NCI-H526 (cell line): ENCODE measurements around the gene PRKACB.
A peak's percentile ranks its signal among the peaks of the same experiment; 100 is the strongest.
"Not testable (repeated sequence)": the region's sequence is repeated elsewhere in the genome, so short reads cannot be mapped to it uniquely, and the experiment has no call there.

ENCODE experiments used
- DNase-seq, 2 experiments: peaks; one replicate each; lab custom pipeline; 2025; lab: John Stamatoyannopoulos, UW

Gene PRKACB

DNA sequence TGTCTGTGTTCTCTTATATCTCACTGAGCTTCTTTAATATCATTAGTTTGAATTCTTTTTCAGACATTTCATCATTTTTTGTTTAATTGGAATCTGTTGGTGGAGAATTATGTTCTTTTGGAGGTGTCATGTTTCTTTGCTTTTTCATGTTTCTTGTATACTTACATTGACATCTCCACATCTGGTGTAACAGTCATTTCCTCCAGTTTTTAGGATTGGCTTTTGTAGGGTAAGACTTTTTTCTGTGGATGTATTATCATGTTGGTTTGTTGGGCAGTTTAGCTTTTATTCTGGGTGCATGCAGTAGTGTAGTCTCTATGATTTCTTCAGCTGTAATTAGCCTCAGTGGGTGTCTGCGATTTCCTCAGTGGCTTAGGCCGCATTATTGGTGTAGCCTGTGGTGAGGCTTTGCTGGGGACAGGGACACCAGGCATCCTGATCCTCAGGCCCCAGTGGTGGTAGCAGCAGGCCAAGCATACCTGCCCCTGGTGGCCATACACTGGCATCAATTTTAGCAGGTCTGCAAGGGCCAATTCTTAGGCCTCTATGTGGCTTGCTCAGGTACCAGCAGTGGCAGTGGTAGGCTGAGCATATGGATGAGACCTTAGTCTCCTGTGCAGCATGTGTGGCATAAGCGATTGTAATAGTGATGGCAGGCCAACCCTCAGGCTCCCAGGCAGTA is 79.8 kb downstream of the PRKACB start:
- no peak for DNase-seq

DNA sequence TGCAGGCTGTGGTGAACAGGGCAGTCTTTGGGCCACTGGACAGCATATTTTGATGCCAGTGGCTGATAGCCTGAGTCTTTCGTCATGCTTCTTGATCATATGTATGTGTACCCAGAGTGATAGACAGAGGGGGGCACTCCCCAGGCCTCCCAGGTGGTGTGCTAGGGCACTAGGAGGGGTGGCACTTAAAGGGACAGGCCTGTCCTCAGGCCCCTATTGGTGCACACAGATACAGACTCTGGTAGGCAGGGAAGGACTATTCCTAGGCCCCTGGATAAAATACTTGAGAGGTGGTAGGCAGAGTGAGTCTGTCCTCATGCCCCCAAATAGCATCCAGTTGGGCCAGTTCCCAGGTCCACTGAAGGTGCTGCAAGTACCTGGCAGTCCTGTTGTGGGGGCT is 80.8 kb downstream of the PRKACB start:
- no peak for DNase-seq

DNA sequence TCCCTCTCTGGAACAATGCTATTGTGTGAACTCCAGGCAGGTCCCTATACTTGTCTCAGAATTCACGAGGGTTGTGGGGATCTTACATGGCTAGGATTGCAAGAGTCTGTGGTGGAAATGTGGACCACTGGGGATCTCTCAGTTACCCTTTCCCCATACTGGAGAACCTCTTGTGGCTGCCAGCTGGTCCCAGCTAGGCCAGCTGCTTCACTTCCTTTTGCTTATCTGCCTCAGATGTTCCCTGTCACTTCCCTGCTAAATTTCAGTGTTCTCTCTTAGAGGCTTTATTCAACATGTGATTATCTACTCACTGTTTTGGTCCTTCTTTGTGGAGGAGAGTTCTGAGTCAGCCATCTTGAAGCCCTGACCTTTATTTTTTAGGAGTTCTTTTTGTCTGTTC is 81.6 kb downstream of the PRKACB start:
- DNase-seq = no peak

DNA sequence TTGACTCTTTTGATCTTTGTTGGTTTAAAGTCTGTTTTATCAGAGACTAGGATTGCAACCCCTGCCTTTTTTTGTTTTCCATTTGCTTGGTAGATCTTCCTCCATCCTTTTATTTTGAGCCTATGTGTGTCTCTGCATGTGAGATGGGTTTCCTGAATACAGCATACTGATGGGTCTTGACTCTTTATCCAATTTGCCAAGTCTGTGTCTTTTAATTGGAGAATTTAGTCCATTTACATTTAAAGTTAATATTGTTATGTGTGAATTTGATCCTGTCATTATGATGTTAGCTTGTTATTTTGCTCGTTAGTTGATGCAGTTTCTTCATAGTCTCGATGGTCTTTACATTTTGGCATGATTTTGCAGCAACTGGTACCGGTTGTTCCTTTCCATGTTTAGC is 88.6 kb downstream of the PRKACB start:
- DNase-seq = not testable (repeated sequence)

DNA sequence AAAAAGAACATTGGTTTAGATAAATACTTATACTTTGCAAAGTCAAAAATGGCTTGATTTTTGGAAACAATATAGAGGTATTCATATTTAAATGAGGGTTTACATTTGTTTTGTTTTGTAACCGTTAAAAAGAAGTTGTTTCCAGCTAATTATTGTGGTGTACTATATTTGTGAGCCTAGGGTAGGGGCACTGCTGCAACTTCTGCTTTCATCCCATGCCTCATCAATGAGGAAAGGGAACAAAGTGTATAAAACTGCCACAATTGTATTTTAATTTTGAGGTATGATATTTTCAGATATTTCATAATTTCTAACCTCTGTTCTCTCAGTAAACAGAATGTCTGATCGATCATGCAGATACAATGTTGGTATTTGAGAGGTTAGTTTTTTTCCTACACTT is 92.2 kb downstream of the PRKACB start:
- no peak for DNase-seq

DNA sequence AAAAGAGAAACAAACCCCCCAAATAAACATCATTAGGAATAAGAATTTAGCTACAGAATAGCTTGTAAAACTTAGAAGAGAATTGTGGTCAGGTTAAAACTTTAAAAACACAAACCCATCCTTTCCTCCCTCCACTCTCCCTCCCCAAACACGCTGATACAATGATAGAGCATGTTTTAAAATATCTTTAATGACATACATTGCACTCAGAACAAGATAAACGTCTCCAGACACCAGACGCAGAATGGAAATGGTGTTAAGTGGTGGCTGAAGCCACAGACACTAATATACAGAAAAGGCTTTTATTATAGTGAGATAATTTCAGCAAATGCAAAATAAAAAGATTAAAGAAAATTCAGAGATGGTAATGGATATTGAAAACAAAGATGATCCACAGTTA is 98.6 kb downstream of the PRKACB start:
- no peak for DNase-seq

DNA sequence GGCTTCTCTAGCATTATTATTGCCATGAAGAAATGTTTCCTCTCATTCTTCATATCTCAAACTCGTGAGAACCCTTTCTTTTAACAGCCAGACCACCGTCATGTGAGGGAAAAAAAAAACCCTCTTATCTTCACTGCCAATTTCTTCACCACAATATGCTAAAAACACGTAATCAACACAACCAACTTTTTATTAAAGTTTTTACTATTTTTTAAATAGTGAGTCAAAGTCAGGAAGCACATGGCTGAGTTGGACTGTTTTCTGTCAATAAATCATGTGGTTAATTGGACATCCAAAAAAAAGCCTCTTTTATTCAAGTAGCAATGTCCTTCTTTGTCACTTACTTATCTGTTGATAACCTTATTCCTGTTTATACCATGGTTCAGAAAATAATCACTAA is 101.5 kb downstream of the PRKACB start:
- no peak for DNase-seq

DNA sequence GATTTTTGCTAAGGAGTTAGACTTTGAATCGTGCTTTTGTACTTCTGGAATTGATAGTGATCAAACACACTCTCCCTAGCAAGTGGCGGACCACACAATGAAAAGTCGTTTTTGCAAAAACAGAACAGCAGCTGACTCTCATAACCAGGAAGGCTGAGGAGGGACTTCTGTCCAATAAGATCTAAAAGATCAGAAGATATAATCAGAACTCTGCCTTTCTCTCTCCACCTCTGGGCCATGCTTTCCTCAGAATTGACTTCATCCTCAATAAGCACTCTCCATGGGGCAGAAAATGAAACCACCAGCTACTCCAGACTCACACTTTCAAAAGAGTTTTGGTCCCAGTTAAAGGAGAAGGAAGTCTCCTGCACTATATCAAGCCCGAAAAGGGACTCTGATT is 102.1 kb downstream of the PRKACB start:
- DNase-seq = no peak

DNA sequence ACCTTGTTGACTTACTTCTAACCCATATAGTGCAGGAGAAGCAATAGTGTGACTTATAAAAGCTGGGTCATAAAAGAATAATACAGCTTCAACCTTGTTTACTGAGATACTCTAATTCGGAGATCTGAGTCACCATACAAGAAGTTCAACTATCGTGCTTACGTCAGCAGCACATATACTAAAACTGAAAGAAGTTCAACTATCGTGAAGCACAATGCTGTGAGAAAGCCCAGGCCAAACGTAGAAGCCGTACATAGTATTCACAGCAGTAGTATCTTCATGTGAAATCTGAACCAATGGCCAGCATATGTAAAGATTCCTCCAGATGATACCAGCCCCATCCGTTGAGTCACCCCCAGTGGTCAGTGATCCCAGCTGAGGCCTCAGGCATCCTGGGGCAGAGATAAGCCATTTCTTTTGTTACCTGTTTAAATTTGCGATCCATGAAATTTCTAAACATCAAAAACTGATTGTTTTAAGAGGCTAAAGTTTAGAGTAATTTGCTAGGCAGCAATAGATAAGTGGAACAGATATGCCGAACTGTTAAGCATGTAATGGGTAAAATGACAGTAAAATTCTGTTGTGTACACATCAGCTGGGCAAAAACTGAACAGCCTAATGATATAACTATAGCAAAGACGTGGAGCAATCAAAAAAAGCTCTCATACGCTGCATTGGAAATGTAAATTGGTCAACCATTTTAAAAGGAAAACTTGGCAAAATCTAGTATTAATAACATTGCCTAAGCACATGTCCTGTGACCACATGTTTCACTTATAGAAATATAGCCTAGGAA is 103.6 kb downstream of the PRKACB start:
- DNase-seq = no peak

DNA sequence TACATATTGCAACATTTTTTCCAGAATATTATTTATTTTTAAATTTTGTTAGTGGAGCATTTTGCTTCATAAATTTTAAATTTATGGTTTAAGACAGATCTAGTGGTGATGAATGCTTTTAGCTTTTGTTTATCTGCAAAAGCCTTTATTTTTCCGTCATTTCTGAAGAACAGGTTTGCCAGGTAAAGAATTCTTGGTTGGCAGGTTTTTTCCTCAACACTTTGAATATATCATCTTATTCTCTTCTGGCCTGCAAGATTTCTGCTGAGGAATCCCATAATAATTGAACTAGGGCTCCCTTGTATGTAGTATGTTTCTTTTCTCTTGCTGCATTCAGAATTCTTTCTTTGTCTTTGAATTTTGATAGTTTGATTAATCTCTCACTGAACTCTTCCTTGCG is 106.6 kb downstream of the PRKACB start:
- DNase-seq = no peak

DNA sequence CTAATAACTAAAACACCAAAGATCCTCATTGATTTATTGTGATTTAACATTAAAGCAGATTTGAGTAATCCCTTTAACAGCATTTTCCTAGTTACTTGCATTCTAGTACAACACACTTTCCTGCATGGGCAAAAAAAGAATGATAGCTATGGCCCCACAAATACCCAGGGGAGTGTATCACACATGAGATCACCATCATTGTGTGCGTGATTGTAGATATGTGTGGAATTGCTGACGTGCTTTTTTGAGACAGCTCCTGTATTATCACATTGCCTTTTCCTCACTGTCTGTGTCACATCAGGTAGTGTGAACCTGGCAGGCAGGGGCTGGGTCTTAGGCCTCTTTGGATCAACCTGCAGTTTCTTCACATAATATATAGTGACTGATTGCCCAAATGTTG is 109.0 kb downstream of the PRKACB start:
- no peak for DNase-seq

DNA sequence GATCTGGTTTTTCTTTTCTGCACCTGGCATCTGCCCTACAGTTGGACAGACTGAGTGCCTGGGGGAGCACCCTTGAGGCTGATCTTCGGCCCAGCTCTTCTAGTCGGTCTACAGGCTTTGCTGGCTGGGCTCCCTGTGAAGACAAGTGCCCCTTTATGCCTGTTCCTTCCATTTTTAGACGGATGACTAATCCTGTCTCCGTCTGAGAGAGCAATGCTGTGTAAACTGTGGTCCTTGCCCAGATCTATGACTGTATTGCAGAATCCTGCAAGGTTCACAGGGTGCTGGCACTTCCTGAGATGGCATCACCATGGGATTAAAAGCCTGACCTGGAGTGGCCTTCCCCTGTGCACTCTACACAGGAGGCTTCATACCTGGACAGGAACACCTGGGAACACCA is 109.8 kb downstream of the PRKACB start:
- no peak for DNase-seq

DNA sequence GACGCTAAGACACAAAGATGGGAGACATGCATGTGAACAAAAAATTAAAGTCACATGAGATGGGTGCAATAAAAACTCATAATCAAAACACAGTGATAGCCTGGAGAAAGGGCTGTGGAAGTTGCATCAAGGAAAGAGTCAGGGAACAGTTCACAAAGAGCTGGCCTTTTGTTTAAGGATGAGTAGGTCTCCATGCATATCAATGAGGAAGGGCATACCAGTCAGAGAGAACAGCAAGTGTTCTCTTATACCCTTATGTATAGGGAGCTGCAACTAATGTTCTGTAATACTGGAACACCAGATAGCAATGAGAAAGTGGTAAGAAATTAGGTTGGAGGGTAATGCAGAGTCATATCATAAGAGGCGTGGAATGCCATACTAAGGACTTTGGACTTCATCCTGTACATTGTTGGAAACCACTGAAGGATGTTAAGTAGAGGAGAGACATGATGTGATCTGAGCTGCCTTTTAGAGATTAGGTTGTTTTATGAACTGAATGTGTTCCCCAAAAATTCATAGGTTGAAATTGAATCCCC is 110.7 kb downstream of the PRKACB start:
- DNase-seq = no peak

DNA sequence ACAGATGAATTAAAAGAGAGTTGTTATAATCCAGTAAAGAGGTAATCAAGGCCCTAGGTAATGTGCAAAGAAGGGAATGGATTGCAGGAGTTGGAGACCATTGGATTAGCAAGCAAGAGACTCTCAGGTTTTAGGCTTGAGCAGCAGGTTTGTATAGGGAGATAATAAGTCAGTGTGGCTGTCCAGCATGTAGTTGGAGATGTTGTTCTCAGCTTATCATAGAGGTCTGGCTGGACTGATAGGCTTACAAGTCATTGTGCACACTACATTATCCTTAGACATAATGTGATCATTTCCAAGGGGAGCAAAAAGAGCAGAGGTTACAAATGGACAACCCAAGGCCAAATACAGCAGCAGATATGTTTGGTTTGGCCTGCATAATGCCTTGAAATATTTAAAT is 111.5 kb downstream of the PRKACB start:
- no peak for DNase-seq

DNA sequence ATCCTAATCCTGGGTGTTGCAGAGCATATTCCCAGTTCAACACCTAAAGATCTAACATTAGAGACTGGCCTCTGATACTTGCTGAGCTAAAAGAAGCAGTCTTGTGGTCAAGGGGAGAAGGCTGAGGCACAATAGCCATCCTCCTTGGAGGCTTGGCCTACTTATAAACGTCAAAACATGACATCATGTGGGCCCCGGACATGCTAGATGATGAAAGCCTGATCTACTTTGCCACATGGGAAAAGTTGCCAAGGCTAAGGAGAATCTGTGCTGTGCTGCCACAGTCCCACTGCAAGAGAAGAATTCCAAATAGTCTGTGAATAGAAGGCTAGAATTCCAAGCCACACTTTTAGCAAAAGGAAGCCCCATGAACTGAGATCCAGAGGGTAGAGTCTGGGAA is 113.5 kb downstream of the PRKACB start:
- no peak for DNase-seq

DNA sequence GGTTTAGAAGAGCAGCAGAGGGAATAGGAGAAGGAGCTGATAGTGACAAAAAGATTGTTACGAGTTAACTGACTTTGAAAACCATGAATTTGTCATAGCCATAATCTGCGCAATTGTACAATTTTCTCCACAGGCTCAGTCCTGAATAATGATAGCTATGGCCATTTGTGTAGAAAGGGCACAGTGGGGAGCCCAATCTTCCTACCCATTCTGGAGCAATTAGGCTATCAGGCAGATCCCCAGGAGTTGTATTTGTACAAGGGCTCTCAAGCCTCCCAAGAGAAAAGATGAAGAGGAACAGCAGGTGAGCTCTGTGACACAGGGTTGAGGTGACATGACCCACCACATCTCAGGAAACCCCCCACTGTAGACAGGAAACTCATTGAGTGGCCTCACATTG is 115.3 kb downstream of the PRKACB start:
- DNase-seq = no peak

DNA sequence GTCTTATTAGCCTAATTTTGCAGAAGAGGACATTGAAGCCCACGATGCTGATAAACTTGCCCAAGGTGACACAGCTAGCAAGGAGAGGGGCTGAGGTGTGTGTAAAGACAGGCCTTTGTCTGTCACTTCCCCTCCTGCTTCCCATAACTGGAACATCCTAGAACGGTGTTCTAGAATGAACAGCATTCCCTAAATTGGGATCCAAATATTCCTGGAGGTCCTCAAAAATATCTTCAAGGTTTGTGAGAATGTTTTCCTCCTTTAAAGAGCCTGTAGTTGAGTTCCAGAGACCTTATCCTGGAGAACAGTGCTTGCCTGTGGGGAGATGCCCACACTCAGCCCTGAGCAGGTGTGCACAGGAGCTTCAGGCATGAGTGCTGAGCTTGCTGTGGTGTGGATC is 115.9 kb downstream of the PRKACB start:
- no peak for DNase-seq

DNA sequence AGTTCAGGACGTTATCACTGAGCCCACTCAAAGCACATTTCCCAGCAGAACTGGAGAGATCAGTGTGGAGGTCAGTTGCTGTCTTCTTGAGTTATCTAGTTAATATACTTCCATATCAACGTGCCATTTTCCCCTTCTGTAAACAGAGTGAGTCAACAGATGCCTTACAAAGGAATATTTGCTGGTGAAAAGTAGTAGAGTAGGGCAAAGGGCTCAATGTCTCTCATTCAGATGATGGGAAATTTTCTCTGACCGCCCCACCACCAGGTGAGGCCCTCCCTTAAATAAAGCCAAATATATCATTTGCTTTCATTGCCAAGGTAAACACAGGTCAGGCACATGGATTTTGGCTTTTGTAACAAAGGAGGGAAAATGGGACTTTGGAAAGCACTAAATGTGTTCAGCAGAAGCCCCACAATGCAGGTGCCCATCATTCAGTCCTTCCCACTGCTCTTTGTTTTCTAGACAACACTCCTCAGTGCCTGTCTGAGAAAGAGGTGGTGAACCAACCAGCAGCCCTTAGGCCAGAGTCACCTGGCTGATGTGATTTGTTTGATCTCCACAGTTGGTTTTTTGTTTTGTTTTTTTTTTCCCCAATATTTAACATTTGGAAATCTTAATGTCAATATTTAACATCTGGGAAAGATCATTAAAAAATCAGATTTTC is 116.9 kb downstream of the PRKACB start:
- DNase-seq = no peak

DNA sequence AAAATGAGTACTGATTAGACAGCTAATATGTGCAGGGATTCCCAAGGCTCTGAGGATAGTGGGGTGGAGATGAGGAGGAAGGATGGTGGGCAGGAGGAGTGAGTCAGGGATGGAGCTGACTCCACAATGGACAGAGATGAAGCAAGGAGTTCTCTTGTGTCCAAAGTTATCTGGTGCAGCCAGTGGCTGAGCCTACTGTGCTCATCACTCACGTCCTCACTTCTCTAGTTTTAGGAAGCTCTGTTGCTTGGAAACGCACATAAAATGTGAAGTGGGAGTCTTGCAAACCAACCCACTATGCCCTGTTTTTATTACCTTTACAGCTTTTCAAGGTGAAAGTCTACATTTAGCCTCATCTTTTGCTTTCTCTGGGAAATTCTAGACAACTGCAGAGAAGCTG is 120.9 kb downstream of the PRKACB start:
- no peak for DNase-seq

DNA sequence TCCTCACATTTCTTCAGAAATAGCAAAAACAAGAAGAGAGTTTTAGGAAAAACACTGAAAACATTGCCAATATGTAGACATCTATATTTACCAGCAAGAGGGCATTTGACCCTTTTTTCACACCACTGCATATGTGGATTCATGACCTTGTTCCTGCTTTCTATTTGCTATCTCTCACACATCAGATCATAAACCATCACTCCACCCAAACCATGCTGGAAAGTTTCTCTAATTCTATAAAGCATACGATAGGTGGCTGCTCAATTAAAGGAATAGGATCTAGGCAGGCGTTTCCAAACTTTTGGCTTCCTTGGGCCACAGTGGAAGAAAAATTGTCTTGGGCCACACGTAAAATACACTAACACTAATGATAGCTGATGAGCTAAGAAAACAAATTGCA is 121.8 kb downstream of the PRKACB start:
- no peak for DNase-seq

DNA sequence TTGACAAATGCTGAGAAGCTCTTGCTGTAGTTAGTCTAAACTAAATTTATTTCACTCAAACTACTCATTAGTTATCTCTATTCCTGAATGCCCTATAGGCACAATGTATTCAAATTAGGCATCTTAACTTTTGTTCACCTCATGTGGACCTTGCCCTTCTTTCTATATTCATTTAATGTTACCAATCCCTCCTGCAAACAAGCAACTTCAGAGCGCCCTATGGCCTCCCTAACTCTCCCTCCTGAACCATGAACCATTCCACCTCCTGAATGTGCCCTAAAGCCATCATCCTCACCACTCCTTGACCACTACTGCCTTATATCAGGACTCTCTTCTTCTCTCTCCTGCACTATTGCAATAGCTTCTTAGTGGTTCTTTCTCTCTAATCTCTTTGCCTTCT is 122.7 kb downstream of the PRKACB start:
- peak in 1 of 2 experiments; percentile 23 for DNase-seq

DNA sequence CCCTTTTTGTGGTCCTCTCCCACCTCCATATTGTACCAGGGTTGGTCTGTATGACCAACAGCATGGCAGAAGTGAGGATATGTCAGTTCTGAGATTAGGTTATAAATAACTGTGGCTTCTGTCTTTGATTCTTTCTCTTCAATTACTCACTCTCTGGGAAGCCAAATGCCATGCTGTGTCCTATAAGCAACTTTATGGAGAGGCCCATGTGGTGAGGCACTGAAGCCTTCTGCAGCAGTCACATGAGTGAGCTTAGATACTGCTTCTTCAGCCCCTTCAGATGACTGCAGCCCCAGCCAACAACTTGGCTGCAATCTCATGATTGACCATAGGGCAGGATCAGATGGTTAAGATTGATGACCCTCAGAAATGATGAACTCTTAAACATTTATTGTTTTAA is 123.4 kb downstream of the PRKACB start:
- DNase-seq = no peak

DNA sequence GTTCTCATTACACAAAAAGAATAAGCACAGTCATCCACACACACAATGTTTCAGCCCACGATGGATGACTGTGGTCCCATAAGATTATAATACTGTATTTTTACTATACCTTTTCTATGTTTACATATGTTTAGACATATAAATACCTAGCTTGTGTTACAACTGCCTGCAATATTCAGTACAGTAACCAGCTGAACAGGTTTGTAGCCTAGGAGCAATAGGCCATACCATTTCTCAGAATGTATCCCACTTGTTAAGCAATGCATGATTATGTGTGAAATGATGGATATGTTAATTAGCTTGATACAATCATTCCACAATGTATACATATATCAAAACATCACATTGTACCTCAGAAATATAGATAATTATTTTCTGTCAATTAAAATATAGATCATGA is 124.3 kb downstream of the PRKACB start:
- DNase-seq = peak; percentile 31 to 61
